AG04449 (cell line): Measurements from ENCODE around the gene AP1AR.
"Not testable (repeated sequence)": the region's sequence is repeated elsewhere in the genome, so short reads cannot be mapped to it uniquely, and the experiment has no call there.

Experiments used
- CTCF ChIA-PET: fragments of 350-600 bp; formaldehyde crosslinking; extraction: SDS; loops from one replicate; lab custom pipeline; 2021; ENCODE audit warnings: antibody characterized with exemption; lab: Yijun Ruan, JAX
- POLR2A ChIA-PET: fragments of 400-600, 350-600 bp; formaldehyde crosslinking; extraction: SDS; loops from one replicate; lab custom pipeline; 2020; ENCODE audit warnings: antibody characterized with exemption, inconsistent platforms; lab: Yijun Ruan, JAX
- DNase-seq: peaks from one replicate; pipeline ENCODE4 v3.0.0-alpha.2; 2010; ENCODE audit warnings: low read depth, low spot score
- H3K4me3 ChIP-seq: 2 replicates; pipeline ENCODE4 v1.5.1; 2011; ENCODE audit warnings: low read depth, mild to moderate bottlenecking, control low read depth, low read length
- TF ChIP-seq, protein P1 (sequence below): IDR thresholded peaks from one replicate; pipeline ENCODE4 v1.5.1; 2011; ENCODE audit warnings: mild to moderate bottlenecking, moderate library complexity, low read length, control low read depth, inconsistent platforms; ENCODE audit not compliant: insufficient read depth; ENCODE audit errors: missing control alignments

The AP1AR gene

DNA sequence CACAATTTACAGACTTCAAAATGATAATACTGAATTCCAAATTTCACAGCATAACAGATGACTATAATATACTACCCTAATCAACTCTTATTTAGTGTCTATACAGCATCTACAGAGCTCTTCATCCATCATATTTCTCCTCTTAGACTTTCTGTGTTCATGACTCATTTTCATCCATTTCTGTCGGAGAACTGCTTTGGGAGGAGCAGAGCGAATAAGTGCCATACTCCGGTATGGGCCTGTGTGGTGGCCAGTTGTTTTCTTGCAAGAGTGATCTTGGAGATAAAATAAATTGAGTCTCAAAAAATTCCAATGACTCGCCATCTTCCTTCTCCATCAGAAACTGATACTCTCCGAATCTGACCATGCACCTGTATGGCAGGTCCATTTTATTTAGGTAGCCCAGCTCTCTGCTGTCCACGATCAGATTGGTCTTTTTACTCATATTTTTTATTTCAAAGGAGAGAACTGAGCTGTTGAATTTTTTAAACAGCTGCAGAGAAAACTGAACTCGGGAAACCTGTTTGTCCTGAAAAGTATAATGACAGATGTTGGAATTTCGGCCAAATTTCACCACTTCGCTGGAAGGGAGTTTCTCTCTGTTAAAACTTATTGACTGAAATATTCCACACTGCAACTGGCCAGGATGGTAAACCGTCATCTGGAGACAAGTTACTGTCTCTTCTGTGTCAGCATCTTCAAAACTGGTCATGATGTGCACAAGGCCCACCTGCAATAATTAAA lies 46.3 kb downstream of the AP1AR start:
- CTCF ChIA-PET: no interaction called here
- TF ChIP-seq, protein P1, sequence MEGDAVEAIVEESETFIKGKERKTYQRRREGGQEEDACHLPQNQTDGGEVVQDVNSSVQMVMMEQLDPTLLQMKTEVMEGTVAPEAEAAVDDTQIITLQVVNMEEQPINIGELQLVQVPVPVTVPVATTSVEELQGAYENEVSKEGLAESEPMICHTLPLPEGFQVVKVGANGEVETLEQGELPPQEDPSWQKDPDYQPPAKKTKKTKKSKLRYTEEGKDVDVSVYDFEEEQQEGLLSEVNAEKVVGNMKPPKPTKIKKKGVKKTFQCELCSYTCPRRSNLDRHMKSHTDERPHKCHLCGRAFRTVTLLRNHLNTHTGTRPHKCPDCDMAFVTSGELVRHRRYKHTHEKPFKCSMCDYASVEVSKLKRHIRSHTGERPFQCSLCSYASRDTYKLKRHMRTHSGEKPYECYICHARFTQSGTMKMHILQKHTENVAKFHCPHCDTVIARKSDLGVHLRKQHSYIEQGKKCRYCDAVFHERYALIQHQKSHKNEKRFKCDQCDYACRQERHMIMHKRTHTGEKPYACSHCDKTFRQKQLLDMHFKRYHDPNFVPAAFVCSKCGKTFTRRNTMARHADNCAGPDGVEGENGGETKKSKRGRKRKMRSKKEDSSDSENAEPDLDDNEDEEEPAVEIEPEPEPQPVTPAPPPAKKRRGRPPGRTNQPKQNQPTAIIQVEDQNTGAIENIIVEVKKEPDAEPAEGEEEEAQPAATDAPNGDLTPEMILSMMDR: no peak

DNA sequence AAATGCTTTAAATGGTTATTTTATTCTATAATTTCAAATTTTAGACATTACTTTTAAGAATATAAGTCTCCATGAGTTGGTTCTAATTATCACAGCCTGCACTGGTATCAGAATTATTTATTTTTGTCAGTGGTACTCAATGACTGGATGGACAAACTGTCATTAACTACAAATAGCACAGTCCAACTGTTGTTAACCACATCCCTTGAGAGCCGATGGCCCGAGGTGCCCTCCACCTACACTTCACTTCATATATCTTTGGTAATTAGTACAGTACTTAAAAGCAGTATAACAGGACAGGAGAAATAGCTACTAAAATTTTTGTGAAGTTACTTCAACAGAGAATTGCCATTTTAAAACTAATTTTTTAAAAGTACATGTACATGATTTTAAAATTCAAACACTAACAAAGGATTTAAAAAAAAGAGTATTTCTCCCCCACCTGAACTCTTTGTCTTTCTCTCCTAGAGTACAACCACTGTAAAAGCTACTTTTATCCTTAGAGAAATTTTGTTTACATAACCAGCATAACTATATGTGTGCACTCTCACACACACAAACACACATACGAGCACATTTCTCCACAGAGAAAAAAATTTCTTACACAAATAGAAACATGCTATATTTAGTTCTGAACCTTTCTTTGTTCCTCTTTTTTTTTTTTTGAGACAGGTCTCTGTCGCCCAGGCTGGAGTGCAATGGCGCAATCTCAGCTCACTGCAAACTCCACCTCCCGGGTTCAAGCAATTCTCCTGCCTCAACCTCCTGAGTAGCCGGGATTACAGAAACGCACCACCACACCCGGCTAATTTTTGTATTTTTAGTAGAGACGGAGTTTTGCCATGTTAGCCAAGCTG lies 47.7 kb downstream of the AP1AR start:
- DNase-seq: no peak
- POLR2A ChIA-PET: interaction anchor here (0.7 kb wide), 1 partner anchor 1325 kb away, joined by 5 read pairs; no protein-coding TSS in a partner anchor
- no peak overlapping the region for H3K4me3 ChIP-seq
- TF ChIP-seq, protein P1: no peak
- CTCF ChIA-PET: interaction anchor here (1.1 to 2.7 kb wide), 3 partner anchors 12 to 324 kb away, joined by 3 to 15 read pairs (median 3); no protein-coding TSS in a partner anchor

More for the DNA sequence above, 46.3 kb downstream of the AP1AR start:
- no peak overlapping the region for H3K4me3 ChIP-seq
- POLR2A ChIA-PET: no interaction called here
- DNase-seq: no peak

DNA sequence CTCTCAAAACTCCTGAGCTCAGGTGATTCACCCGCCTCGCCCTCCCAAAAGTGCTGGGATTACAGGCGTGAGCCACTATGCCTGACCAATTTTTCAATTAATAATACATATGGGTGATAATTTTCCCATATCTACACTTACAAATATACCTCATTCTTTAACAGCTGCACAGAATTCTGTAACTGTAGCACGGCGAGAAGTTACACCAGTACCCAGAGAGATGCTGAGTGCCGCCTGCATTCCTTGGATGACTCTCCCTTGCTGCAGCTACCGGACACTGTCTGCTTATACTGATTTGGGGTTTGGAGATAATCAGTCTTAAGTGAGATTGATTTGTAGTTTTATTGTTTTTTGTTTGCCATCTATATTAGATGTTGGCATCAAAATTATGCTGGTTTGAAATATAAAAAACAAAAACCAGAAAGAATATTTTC lies 48.3 kb downstream of the AP1AR start:
- H3K4me3 ChIP-seq: no peak overlapping the region
- POLR2A ChIA-PET: no interaction called here
- CTCF ChIA-PET: interaction anchor here (1.1 to 2.7 kb wide), 4 partner anchors 13 to 324 kb away, joined by 3 to 15 read pairs (median 4); no protein-coding TSS in a partner anchor
- DNase-seq: no peak
- TF ChIP-seq, protein P1: no peak

DNA sequence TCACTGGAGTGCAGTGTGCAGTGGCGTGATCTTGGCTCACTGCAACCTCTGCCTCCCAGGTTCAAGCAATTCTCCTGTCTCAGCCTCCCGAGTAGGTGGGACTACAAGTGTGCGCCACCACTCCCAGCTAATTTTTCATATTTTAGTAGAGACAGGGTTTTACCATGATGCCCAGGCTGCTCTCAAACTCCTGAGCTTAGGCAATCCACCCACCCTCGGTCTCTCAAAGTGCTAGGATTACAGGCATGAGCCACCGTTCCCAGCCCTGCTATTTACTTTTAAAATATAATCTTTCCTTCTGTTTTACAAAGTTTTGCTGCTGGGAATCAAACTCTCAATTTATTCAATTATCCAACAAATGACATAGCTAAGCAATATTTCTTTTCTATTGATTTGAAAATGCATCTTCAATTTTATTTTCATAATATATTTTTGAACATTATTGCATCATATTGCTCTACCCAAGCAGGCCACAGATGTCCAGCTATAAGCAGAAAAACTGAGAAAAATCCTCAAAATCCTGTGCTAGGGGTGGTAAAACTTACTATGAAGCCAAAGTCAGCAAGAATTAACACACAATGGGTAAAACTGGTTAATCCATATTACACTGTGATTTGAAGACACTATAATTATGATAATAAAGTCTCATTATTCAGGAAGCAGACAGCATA lies 48.9 kb downstream of the AP1AR start:
- TF ChIP-seq, protein P1: no peak
- ChIA-PET CTCF (interaction anchor here (1.1 to 2.7 kb wide), 4 partner anchors 13 to 323 kb away, joined by 3 to 15 read pairs (median 4); no protein-coding TSS in a partner anchor), POLR2A (no interaction called here)
- no peak overlapping the region for H3K4me3 ChIP-seq
- DNase-seq: no peak

DNA sequence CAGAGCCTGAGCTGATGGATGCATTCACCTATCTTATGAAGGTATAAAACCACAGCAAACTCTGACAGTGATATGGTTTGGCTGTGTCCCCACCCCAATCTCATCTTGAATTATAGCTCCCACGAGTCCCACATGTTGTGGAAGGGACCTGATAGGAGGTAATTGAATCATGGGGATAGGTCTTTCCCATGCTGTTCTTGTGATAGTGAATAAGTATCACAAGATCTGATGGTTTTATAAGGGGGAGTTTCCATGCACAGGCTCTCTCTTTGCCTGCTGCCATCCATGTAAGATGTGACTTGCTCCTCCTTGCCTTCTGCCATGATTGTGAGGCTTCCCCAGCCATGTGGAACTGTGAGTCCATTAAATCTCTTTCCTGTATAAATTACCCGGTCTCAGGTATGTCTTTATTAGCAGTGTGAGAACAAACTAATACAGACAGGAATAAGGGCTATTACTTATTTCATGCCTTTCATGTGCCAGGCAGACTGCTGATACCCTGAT lies 50.4 kb downstream of the AP1AR start:
- CTCF ChIA-PET, POLR2A ChIA-PET, DNase-seq, H3K4me3 ChIP-seq: not testable (repeated sequence)
